MG63 (cell line): Measurements from ENCODE around the gene DUOX1. TPM values are rescaled to one million over a fixed set of nuclear protein-coding genes. Genes with fewer than 3 reads are reported as not detected.
"Not testable (repeated sequence)": the region's sequence is repeated elsewhere in the genome, so short reads cannot be mapped to it uniquely, and the experiment has no call there.

Source experiments
- DNase-seq: peaks from one replicate; pipeline ENCODE4 v3.0.0-alpha.2; 2020
- H3K27me3 ChIP-seq: fragments of 250-450 bp; sonication (Bioruptor Pico); 2 replicates; pipeline ENCODE4 v1.5.1; 2020; ENCODE audit warnings: mild to moderate bottlenecking, moderate library complexity
- H3K36me3 ChIP-seq: fragments of 250-450 bp; sonication (Bioruptor Pico); 2 replicates; pipeline ENCODE4 v1.5.1; 2020; ENCODE audit warnings: mild to moderate bottlenecking, moderate library complexity
- H3K4me3 ChIP-seq: fragments of 250-450 bp; sonication (Bioruptor Pico); 2 replicates; pipeline ENCODE4 v1.5.1; 2020; ENCODE audit warnings: mild to moderate bottlenecking, moderate library complexity
- H3K9me3 ChIP-seq: fragments of 250-450 bp; sonication (Bioruptor Pico); 2 replicates; pipeline ENCODE4 v1.5.1; 2020; ENCODE audit warnings: mild to moderate bottlenecking, moderate library complexity
- total RNA-seq: library from RNA; depleted of rRNA; stranded (reverse); fragments of >200 nt; shearing (Covaris generic); gene quantifications from 2 replicates; pipeline ENCODE4 v1.2.3, GENCODE V29; 2014; ENCODE audit warnings: low replicate concordance

DUOX1 gene
- total RNA-seq, 1 experiment from 2014 or later, result not detected

DNA sequence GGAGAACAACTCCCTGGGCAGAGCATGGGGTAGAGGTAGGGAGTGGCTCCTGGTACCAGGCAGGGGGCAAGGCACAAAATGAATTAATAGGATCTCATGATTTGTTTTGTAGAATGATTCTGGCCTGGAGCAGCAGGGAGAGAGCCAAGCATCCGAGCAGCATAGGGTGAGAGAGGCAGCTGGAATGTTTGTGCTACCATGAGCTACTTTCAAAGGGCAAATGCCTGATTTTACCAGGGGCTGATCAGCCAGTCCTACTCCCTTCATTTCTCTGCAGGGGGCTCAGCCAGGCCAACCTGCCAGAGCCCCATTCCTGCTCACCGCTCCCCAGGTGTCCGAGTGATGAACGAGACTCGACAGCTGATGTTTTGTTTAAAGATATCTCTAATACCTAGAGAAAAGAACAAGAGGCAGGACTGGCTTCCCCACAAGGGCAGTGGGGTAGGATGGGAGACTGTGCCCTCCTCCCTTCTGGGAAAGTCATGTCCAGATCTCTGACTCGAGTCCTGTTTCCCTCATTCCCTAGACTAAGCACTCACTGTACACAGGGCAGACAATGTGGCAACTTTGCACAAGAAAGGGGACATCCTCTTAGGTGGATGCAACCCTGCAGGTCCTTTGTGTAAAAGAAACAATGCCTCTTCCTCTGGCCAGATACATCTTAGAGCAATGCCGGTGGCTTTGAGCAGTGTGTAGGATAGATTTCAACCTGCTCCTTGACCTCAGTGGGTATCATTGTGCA is 28.7 kb upstream of the DUOX1 start:
- no peaks in the 10 kb centered on the region for H3K36me3 ChIP-seq
- H3K27me3 ChIP-seq, result no peaks in the 10 kb centered on the region
- no peak overlapping the region for H3K4me3 ChIP-seq
- H3K9me3 ChIP-seq, result no peaks in the 10 kb centered on the region
- no peak for DNase-seq

DNA sequence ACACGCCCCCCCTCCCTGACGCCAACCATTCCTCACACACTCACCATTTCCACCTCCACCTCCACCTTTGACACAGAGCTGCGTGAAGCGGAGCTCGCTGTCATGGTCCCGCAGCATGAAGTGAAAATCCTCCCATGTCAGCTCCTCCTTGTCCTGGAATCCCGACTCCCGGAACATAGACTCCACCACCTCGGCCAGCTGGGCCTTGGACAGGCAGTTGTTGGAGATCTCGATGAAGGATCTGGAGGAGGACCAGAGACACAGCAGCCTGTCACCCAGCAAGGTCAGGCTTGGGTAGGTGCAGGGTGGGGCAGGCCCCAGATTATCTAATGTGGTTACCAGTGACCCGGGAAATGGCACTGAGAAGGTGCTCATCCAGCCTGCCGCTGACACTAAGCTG is 28.0 kb upstream of the DUOX1 start:
- DNase-seq, result no peak
- H3K36me3 ChIP-seq, result no peaks in the 10 kb centered on the region
- no peak overlapping the region for H3K4me3 ChIP-seq
- H3K27me3 ChIP-seq, result no peaks in the 10 kb centered on the region
- H3K9me3 ChIP-seq, result no peaks in the 10 kb centered on the region

DNA sequence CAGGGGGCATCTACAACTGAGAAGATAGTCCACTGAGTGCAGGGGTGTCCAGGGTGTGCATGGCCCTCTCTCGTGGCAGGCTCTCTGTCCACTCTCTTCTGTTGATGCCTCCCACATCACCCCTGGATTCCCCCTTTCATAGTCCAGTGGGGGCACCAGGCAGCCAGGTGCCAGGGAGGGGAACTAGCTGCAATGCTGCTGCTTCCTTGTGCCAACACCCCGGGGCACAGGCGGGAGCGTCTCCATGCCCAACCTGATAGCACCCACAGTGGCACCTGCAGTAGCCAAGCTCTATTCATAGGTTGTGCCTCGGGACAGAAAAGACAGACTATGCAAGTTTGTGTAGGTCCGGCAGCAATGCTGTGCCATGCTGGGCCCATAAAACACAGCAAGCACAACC is 27.6 kb upstream of the DUOX1 start:
- no peak overlapping the region for H3K4me3 ChIP-seq
- no peaks in the 10 kb centered on the region for H3K27me3 ChIP-seq
- no peak for DNase-seq
- H3K36me3 ChIP-seq, result no peaks in the 10 kb centered on the region
- H3K9me3 ChIP-seq, result no peaks in the 10 kb centered on the region

DNA sequence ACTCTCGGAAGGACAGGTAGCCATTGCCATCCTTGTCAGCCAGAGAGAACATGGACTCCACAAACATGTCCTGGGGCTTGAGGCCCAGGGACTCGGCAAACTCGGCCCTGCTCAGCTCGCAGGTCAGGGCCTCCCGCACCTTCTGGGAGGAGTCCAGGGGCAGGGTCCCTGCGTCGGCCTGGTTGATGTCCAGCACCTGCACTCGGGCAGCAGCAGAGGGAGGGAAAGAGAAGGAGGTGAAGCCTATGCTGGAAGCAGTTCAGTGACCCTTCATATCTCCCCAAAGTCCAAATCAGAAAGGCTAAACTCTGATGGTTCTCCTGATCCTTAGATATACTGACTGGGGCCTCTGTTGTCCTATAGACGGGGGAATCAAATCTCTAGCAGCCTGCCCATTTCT is 25.6 kb upstream of the DUOX1 start:
- DNase-seq, H3K27me3 ChIP-seq, H3K4me3 ChIP-seq, H3K9me3 ChIP-seq, H3K36me3 ChIP-seq: not testable (repeated sequence)

DNA sequence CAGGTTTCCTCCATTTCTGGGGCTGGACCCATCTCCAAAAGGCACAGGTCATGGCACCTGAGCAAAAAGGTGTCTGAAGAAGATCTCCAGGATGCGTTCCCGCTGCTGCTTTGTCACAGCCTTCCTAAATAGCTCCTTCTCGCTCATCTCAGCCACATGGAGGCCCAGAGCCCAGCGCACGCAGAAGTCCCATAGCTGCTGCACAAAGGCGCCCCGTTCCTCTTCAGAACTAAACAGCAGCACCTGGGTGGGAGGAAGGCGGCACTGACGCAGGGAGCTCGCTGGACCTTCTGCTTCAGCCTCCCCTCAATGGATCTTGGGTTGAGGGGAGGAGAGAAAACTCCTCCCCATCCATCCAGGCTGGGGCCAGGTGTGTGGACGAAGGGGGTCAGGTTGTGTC is 24.2 kb upstream of the DUOX1 start:
- H3K4me3 ChIP-seq, result no peak overlapping the region
- H3K9me3 ChIP-seq, result no peaks in the 10 kb centered on the region
- no peak for DNase-seq
- no peaks in the 10 kb centered on the region for H3K36me3 ChIP-seq
- H3K27me3 ChIP-seq, result no peaks in the 10 kb centered on the region

DNA sequence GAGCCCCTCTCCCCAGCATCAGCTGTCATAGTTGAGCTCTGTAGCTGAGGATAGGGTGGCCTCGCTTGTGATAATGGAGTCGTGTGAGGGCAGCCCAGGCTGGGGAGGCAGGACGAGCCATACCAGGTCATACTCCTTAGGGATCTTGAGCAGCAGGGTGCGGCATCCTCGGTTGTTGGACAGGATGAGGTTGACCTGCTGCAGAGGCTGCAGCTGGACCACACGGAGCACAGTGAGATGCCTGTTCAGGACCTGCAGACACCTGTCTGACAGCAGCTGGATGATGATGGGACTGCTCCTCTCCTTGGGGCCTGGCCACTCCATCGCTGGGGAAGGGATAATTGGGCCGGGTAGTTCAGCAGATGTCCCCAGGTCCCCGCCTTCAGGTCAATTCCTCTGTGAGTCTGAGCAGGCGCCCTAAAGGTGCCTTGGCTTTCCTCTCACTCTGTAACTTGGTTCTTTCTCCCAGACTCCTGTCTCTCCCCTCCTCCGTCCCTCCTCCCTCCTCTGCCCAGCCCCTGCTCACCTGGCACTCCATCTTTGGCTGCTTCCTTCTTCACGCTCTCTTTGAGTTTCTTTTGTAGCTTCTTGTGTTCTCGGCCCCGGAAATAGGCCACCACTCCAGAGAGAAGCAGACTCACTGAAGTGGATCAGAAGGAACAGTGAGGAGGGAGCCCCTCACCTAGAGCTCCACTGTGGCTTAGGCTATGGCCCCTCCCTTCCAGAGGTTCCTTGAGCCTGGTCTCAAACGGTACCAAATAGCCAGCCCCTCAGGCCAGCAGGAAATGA is 23.6 kb upstream of the DUOX1 start:
- DNase-seq, result no peak
- Histone ChIP-seq H3K36me3 (no peaks in the 10 kb centered on the region), H3K9me3 (no peaks in the 10 kb centered on the region), H3K27me3 (no peaks in the 10 kb centered on the region), H3K4me3 (no peak overlapping the region)

DNA sequence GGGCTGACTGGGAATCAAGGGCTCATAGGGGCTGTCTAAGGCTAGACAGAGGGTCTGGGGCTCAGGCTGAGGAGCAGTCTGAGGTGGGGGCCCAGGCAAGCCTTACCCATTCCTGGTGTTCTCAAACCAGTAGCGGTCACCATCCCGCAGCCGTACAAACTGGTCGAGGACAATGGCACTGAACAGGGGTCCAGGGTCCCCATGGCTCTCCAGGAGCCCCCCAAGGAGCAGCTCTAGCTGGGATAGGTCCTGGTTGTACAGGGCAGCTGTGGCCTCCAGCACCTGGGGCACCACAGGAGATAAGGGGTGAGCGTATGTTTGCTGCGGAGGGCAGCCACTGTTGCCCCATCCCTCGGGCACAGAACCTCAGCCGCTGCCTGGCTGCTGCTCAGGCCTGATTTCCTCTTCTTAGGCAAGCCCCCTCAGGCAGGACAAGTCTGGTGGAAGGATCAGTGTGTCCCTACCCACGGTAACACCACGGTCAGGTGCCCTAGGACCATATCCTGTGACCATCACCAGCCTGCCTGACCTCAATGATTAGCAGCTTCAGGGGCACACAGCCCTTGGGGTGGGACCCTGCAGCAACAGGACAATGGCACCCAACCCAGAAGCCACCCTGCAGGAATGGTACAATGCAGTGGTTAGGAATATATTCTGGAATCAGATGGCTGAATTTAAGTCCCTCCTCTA is 21.7 kb upstream of the DUOX1 start:
- Histone ChIP-seq H3K4me3 (no peak overlapping the region), H3K9me3 (no peaks in the 10 kb centered on the region), H3K27me3 (peaks cover 14% of the 10 kb centered on the region), H3K36me3 (no peaks in the 10 kb centered on the region)
- DNase-seq, result no peak

DNA sequence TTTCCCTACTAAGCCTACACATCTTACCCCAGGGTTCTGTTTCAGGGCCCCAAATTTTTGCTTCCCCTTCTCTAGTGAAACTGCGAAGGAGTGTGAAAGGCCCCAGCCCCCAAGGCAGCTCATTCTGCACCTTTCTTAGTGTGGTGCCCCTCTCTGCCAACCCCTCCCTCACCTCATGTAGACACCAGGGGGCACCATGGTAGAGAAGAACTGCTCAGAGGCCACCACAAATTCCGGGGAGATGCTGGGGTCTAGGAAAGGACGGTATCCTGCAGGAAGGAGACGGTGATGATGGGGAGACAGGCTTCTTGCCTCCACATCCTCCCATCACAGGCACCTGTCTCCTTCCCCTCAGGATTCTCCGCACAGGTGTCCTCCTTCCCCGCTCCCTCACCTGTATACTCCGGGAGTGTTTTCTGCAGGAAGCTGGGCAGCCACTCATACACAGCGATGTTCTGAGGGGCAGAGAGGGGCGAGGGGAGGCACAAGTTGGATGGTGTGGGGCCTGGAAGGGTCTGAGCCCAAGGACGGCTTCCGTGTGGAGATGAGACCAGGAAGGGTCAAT is 19.5 kb upstream of the DUOX1 start:
- DNase-seq, result no peak
- peaks cover 34% of the 10 kb centered on the region for H3K27me3 ChIP-seq

DNA sequence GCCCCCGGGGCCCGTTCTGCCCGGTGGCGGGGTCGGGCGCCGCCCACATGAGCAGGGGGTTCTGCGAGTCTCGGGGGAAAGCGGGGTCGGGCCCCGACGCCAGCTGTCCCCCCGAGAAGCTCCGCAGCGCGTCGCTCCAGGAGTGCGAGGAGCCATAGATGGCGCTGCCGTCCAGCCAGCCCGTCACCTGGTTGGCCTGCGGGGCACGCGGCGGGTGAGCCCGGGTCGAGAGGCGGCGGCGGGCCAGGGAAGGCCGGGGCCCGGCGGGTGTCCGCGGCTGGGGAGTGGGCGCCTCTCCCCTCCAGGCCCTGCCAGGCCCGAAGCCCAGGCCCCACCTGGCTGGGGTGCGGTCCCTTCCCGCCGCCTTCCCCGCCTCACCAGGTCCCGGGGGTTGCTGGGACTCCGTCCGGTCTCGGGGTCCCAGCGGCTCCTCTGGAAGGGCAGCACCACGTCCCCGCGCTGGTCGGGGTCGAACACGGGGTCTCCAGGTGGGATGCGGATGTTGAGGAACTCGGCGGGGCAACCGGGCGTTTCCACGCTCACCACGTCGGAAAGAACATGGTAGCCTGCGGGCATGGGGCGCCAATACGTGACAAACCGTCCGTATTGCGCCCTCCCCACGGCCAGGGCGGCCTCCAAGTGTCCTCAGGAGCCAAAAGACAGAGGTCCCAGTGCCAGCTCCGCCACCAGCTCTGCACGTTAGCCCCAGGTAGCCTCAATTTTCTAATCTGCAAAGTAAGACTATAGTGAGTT is 18.2 kb upstream of the DUOX1 start:
- Histone ChIP-seq H3K9me3 (no peaks in the 10 kb centered on the region), H3K36me3 (no peaks in the 10 kb centered on the region), H3K27me3 (peaks cover 34% of the 10 kb centered on the region), H3K4me3 (no peak overlapping the region)
- DNase-seq, result no peak

More for the DNA sequence above, 19.5 kb upstream of the DUOX1 start:
- no peaks in the 10 kb centered on the region for H3K9me3 ChIP-seq
- H3K36me3 ChIP-seq, result no peaks in the 10 kb centered on the region
- no peak overlapping the region for H3K4me3 ChIP-seq

DNA sequence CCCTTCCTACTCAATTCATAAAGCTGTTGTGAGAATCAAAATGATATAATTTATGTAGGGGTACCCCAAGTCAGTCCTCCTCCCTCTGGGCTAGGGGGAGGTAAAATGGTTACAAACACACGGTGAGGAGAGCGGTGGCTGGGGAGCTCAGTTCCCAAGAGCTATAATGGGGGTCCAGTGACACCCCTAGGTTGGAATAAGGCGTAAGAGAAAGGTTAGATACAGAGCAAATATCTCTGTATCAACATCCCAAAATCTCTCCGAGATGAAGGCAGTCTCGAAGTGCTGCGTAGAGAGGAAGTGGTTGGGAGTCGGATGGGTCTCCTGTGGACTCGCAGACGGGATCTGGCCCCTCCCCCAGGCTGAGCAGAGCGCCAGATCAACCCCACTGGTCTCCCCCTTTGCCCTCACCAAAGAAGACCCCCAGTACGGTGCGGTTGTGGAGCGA is 17.6 kb upstream of the DUOX1 start:
- DNase-seq, result no peak
- no peak overlapping the region for H3K4me3 ChIP-seq
- H3K9me3 ChIP-seq, result no peaks in the 10 kb centered on the region
- peaks cover 34% of the 10 kb centered on the region for H3K27me3 ChIP-seq
- H3K36me3 ChIP-seq, result no peaks in the 10 kb centered on the region

DNA sequence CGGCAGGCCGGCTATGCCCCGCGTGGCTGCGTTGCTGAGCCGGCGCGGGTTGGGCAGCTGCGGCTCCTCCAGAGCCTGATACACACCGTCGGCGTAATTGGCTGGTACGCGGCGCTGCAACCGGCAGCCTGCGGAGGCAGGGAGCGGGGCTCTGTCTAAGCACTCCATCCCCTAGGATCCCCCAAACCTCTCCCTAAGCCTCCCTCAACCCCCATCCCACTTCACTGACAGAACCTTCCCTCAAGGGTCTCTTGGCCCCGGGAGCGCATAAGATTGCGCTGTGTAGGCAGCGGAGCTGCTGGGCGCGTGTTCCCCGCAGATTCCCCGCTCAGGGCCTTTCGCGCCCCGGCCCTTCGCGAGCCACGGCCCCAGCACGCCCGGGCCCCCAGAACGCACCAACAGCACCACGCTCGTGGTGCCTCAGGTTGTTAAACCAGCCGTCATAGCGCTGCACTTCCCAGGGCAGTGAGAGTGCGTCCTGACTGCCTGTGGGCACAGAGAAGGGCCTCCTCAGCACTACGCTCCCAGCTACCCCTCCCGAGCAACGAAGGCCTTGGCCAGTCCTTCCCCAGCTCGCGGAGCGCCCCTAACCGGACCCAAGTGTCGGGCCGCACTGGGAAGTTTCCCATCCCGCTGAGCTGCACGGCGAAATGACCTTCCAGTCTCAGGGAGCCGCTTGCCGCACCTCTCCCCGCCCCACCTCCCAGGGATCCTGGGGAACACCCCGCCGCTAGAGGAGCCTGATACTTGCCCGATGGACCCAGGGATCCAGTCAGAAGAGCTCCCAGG is 17.0 kb upstream of the DUOX1 start:
- Histone ChIP-seq H3K36me3 (no peaks in the 10 kb centered on the region), H3K4me3 (no peak overlapping the region), H3K27me3 (peaks cover 34% of the 10 kb centered on the region), H3K9me3 (no peaks in the 10 kb centered on the region)
- DNase-seq, result no peak

DNA sequence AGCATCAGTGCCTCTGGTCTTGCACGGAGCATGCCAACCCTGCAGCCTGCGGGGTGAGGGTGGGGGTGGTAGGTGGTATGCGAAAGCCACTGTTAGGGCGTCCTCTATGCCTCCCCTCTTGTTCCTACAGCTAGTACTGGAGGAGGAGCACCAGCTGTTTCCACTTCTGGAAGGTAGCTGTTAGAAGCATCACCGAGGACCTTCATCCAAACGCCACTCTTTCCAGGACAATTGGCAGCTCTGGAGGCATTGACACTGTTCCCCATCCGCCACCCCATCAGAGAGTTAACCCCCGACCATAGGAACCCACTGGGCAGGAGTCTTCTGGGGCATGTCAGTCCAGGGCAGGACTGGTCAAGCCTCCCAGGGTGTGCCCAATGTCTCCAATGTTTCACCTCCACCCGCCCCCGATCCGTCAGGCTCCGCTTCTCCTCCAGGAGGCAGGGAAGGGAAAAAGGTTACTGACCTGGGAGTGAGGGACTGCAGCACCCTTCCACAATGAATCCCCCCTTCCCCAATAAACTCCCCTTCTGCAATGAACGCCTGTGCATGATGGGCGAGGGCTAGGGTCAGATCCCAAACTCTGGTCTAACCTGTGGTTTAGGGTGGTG is 16.3 kb upstream of the DUOX1 start:
- no peak overlapping the region for H3K4me3 ChIP-seq
- H3K27me3 ChIP-seq, result peaks cover 34% of the 10 kb centered on the region

DNA sequence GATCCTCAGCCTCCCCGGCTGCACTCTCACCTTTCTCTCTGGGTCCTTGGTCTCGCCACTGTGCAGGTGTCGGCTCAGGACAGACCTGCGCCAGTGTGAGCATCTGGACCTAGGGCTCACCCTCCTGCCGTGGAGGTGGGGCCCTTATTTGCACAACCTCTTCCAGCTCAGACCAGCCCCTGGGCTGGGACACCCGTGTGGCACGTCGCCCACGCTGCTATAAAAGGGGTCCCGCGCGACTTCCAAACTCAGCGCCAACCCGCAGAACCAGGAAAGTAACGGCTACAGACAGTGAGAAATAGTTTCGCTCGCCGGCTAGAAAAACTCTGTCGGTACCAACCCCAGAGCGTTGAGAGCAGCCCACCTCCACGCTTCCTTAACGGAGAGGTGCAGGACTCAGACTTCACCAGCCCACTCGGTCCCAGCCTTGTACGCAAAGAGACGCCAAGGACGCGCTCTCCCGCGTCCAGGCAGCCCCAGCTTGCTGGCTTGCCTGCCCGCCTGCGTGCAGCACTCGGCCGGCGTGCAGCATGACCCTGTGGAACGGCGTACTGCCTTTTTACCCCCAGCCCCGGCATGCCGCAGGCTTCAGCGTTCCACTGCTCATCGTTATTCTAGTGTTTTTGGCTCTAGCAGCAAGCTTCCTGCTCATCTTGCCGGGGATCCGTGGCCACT is 15.6 kb upstream of the DUOX1 start, which contains the start of the genes DUOX2 and DUOXA2:
TSS of gene DUOX2 (minus strand) at position 97 of the 675 bp plus-strand sequence. CDS start 761 bp downstream, outside the sequence.
TSS of gene DUOXA2 (plus strand) at position 251 of the 675 bp plus-strand sequence. CDS start at position 531, 280 bp downstream.
- no peak for DNase-seq
- no peak within 1 kb of the TSS for H3K4me3 ChIP-seq
- no peaks in the 10 kb centered on the region for H3K36me3 ChIP-seq
- H3K9me3 ChIP-seq, result no peaks in the 10 kb centered on the region
- peaks cover 34% of the 10 kb centered on the region for H3K27me3 ChIP-seq

More for the DNA sequence above, 16.3 kb upstream of the DUOX1 start:
- DNase-seq, result no peak
- H3K9me3 ChIP-seq, result no peaks in the 10 kb centered on the region
- H3K36me3 ChIP-seq, result no peaks in the 10 kb centered on the region

DNA sequence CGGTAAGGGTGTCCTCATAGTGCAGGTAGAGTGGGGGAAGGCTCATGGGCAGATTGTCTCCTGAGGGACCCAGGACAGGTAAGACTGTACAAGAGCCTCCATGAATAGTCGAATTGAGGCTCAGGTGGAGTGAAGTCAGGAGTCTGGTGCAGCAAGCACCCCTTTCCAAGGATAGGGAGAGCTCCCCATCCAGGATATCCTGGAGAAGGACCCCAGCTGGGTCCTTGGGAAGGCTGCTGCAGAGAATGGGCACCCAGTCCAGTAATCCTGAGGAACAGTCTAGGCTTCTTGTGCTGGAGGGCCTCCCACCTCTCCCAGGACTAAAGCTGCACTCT is 15.1 kb upstream of the DUOX1 start:
- Histone ChIP-seq H3K9me3 (no peaks in the 10 kb centered on the region), H3K4me3 (no peak overlapping the region), H3K36me3 (no peaks in the 10 kb centered on the region), H3K27me3 (peaks cover 34% of the 10 kb centered on the region)
- no peak for DNase-seq

DNA sequence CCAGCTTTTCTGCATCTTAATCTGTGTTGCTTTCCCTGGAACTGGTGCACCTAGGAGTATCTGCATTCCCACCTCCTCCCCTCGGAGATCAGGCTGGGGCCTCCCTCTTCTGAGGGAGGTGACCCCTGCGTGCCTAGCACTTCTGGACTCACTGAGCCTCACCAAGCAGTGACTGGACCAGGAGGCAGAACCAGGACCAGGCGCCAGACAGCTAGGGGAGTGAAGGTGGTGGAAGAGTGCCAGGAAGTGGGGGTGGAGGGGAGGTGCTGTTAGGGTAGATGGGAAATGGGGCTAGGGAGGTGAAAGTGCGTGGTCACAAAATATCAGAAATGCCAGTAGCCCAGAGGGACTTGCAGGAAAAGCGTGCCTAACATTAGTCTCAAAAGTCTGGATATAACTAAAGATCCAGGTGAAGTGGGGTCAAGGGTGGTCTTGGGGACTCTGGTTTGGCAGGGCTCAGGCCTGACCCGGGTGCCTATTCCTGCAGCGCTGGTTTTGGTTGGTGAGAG is 14.4 kb upstream of the DUOX1 start:
- DNase-seq, result no peak
- no peak overlapping the region for H3K4me3 ChIP-seq
- H3K27me3 ChIP-seq, result peaks cover 34% of the 10 kb centered on the region
- H3K36me3 ChIP-seq, result no peaks in the 10 kb centered on the region
- H3K9me3 ChIP-seq, result no peaks in the 10 kb centered on the region
